HG03045 (cell line): ENCODE data around the gene TCF20.

Experiments used
- ATAC-seq: cut with Tn5 transposase; IDR thresholded peaks from one replicate; pipeline ENCODE4 v1.9.1; 2021; ENCODE audit warnings: mild to moderate bottlenecking, moderate library complexity; ENCODE audit not compliant: unreplicated experiment

The TCF20 gene

GRCh38 chr22:42300259-42301076 lies 30.0 kb upstream of the TCF20 start:
- ATAC-seq: no peak

- no peak for ATAC-seq
Observed at GRCh38 chr22:42299586-42300258, 29.3 kb upstream of the TCF20 start.

- no peak for ATAC-seq
Observed at GRCh38 chr22:42298746-42299145, 28.3 kb upstream of the TCF20 start.

- no peak for ATAC-seq
Observed at GRCh38 chr22:42297778-42298177, 27.3 kb upstream of the TCF20 start.

GRCh38 chr22:42296883-42297282 lies 26.4 kb upstream of the TCF20 start:
- no peak for ATAC-seq

GRCh38 chr22:42296381-42296853 lies 26.0 kb upstream of the TCF20 start:
- no peak for ATAC-seq

GRCh38 chr22:42294034-42294985 lies 23.9 kb upstream of the TCF20 start:
- no peak for ATAC-seq

- no peak for ATAC-seq
Observed at GRCh38 chr22:42292732-42293520, 22.5 kb upstream of the TCF20 start.

GRCh38 chr22:42291287-42291686 lies 20.8 kb upstream of the TCF20 start:
- ATAC-seq: no peak

- ATAC-seq: no peak
Observed at GRCh38 chr22:42289671-42290541, 19.5 kb upstream of the TCF20 start.

- no peak for ATAC-seq
Observed at GRCh38 chr22:42288791-42289190, 18.3 kb upstream of the TCF20 start.

GRCh38 chr22:42287174-42287890 lies 16.9 kb upstream of the TCF20 start:
- no peak for ATAC-seq

GRCh38 chr22:42286205-42286604 lies 15.8 kb upstream of the TCF20 start:
- ATAC-seq: no peak

- no peak for ATAC-seq
Observed at GRCh38 chr22:42285604-42286003, 15.2 kb upstream of the TCF20 start.

GRCh38 chr22:42284643-42285181 lies 14.3 kb upstream of the TCF20 start:
- no peak for ATAC-seq

GRCh38 chr22:42284202-42284591 lies 13.7 kb upstream of the TCF20 start:
- ATAC-seq: no peak

GRCh38 chr22:42283278-42284201 lies 13.1 kb upstream of the TCF20 start:
- ATAC-seq: no peak

GRCh38 chr22:42282943-42283277 lies 12.5 kb upstream of the TCF20 start:
- no peak for ATAC-seq
